ENCODE measurements around the gene E2F1.

Gene E2F1

GRCh38 chr20:33687370-33687915, 1.3 kb upstream of the E2F1 start:
- DNase-seq, result no peak

- DNase-seq, result no peak
These were observed 790 bp upstream of the E2F1 start for GRCh38 chr20:33686984-33687366.

GRCh38 chr20:33685328-33686099, 671 bp downstream of the E2F1 start:
- no peak for DNase-seq

- DNase-seq, result no peak
These were observed 1.5 kb downstream of the E2F1 start for GRCh38 chr20:33684533-33685327.

- no peak for DNase-seq
These were observed 4.3 kb downstream of the E2F1 start for GRCh38 chr20:33681728-33682353.

- no peak for DNase-seq
These were observed 4.9 kb downstream of the E2F1 start for GRCh38 chr20:33681288-33681687.

GRCh38 chr20:33680686-33681085, 5.5 kb downstream of the E2F1 start:
- no peak for DNase-seq

- DNase-seq, result no peak
These were observed 6.3 kb downstream of the E2F1 start for GRCh38 chr20:33679758-33680485.

GRCh38 chr20:33677991-33678702, 8.0 kb downstream of the E2F1 start:
- no peak for DNase-seq

GRCh38 chr20:33676652-33677645, 9.2 kb downstream of the E2F1 start:
- no peak for DNase-seq

GRCh38 chr20:33676121-33676520, 10.1 kb downstream of the E2F1 start:
- no peak for DNase-seq

GRCh38 chr20:33675136-33675959, 10.8 kb downstream of the E2F1 start:
- no peak for DNase-seq

GRCh38 chr20:33674294-33675135, 11.7 kb downstream of the E2F1 start, which contains the start of gene NECAB3:
Gene NECAB3 (minus strand): TSS chr20:33674428. CDS start chr20:33674352, 76 bp downstream.
- DNase-seq, result no peak

- no peak for DNase-seq
These were observed 12.5 kb downstream of the E2F1 start for GRCh38 chr20:33673410-33674293.

- DNase-seq, result no peak
These were observed 13.1 kb downstream of the E2F1 start for GRCh38 chr20:33673114-33673409.

- no peak for DNase-seq
These were observed 13.6 kb downstream of the E2F1 start for GRCh38 chr20:33672426-33673113.

- no peak for DNase-seq
These were observed 14.5 kb downstream of the E2F1 start for GRCh38 chr20:33671573-33672288.

Measured in activated CD4-positive, alpha-beta T cell treated with anti-CD3 and anti-CD28 coated beads for 1 hour (primary cell).